DND-41 (cell line): ENCODE measurements around the gene SUCLG2.

ENCODE experiments used
- ATAC-seq: fragments of 200-7000 bp; cut with Tn5 transposase; 3 replicates; pipeline ENCODE4 v1.9.1; 2021; ENCODE audit warnings: low read depth; ENCODE audit not compliant: insufficient read depth
- DNase-seq: peaks from one replicate; pipeline ENCODE4 v3.0.0-alpha.2; 2020
- H2AFZ ChIP-seq: 2 replicates; pipeline ENCODE4 v1.6.0; 2012; ENCODE audit warnings: low read depth, low read length
- H3K27ac ChIP-seq: 2 replicates; pipeline ENCODE4 v1.5.1; 2012; ENCODE audit warnings: low read length, inconsistent platforms
- H3K27me3 ChIP-seq: fragments of 200-600 bp; sonication (generic); 2 replicates; pipeline ENCODE4 v1.6.0; 2012; ENCODE audit warnings: low read length, mild to moderate bottlenecking, inconsistent platforms; ENCODE audit not compliant: insufficient read depth, poor library complexity
- H3K36me3 ChIP-seq: 2 replicates; pipeline ENCODE4 v1.5.1; 2012; ENCODE audit warnings: low read length, inconsistent platforms; ENCODE audit not compliant: insufficient read depth
- H3K4me1 ChIP-seq: 2 replicates; pipeline ENCODE4 v1.5.1; 2012; ENCODE audit warnings: mild to moderate bottlenecking, low read length; ENCODE audit not compliant: insufficient read depth
- H3K4me2 ChIP-seq: 2 replicates; pipeline ENCODE4 v1.6.0; 2012; ENCODE audit warnings: mild to moderate bottlenecking, moderate library complexity, low read length, inconsistent platforms; ENCODE audit not compliant: insufficient read depth
- H3K4me3 ChIP-seq, 2 experiments: fragments of 200-600 bp in 1 of 2; shearing (Covaris generic) in 1 of 2; 2 replicates each; pipeline ENCODE4 v1.5.1; 2012 to 2016; ENCODE audit warnings: inconsistent platforms in 2 of 2, low read length in 2 of 2, mild to moderate bottlenecking in 2 of 2, low read depth in 1 of 2, moderate library complexity in 1 of 2
- H3K79me2 ChIP-seq: 2 replicates; pipeline ENCODE4 v1.6.0; 2012; ENCODE audit warnings: low read length, inconsistent platforms; ENCODE audit not compliant: insufficient read depth
- H3K9ac ChIP-seq: 2 replicates; pipeline ENCODE4 v1.6.0; 2012; ENCODE audit warnings: low read depth, mild to moderate bottlenecking, inconsistent platforms, low read length, moderate library complexity
- H3K9me3 ChIP-seq: 2 replicates; pipeline ENCODE4 v1.5.1; 2012; ENCODE audit warnings: low read length, moderate library complexity, mild to moderate bottlenecking, inconsistent platforms; ENCODE audit not compliant: insufficient read depth, severe bottlenecking
- H4K20me1 ChIP-seq: 2 replicates; pipeline ENCODE4 v1.6.0; 2012; ENCODE audit warnings: low read length; ENCODE audit not compliant: insufficient read depth
- CTCF ChIP-seq: IDR thresholded peaks from 2 replicates; pipeline ENCODE4 v1.5.1; 2012; ENCODE audit warnings: borderline replicate concordance, low read length, moderate library complexity, mild to moderate bottlenecking; ENCODE audit not compliant: poor library complexity, severe bottlenecking; ENCODE audit errors: extremely low read depth
- EZH2 ChIP-seq: IDR thresholded peaks from 3 replicates; pipeline ENCODE4 v1.6.1; 2012; ENCODE audit warnings: borderline replicate concordance, low read depth, mild to moderate bottlenecking, moderate library complexity, low read length, inconsistent platforms; ENCODE audit not compliant: severe bottlenecking

Gene SUCLG2

GRCh38 chr3:67529915-67530314, 124.5 kb downstream of the SUCLG2 start:
- Histone ChIP-seq H3K4me3 (no peak overlapping the region), H3K79me2 (no peaks in the 10 kb centered on the region), H3K36me3 (peaks cover 25% of the 10 kb centered on the region), H3K27ac (no peak overlapping the region), H3K27me3 (no peaks in the 10 kb centered on the region), H3K4me1 (no peaks in the 10 kb centered on the region), H3K9ac (no peak overlapping the region), H3K4me2 (no peak overlapping the region), H4K20me1 (no peaks in the 10 kb centered on the region), H3K9me3 (no peaks in the 10 kb centered on the region), H2AFZ (no peak overlapping the region)
- no peak for ATAC-seq
- no peak for TF ChIP-seq EZH2
- TF ChIP-seq CTCF: no peak
- DNase-seq: no peak

- Histone ChIP-seq H3K27ac (no peak overlapping the region), H3K4me3 (no peak overlapping the region), H3K4me2 (no peak overlapping the region), H3K36me3 (peaks cover 25% of the 10 kb centered on the region), H3K9ac (no peak overlapping the region), H3K9me3 (no peaks in the 10 kb centered on the region), H2AFZ (no peak overlapping the region), H3K4me1 (no peaks in the 10 kb centered on the region), H4K20me1 (no peaks in the 10 kb centered on the region), H3K27me3 (no peaks in the 10 kb centered on the region), H3K79me2 (no peaks in the 10 kb centered on the region)
- DNase-seq (no peak), ATAC-seq (no peak)
- TF ChIP-seq EZH2: no peak
These were observed 125.1 kb downstream of the SUCLG2 start for GRCh38 chr3:67529337-67529736.

- no peak for TF ChIP-seq CTCF
- Histone ChIP-seq H3K4me1 (no peaks in the 10 kb centered on the region), H3K27ac (no peak overlapping the region), H3K9ac (no peak overlapping the region), H3K79me2 (no peaks in the 10 kb centered on the region), H3K4me2 (no peak overlapping the region), H3K27me3 (no peaks in the 10 kb centered on the region), H4K20me1 (no peaks in the 10 kb centered on the region), H3K4me3 (no peak overlapping the region), H2AFZ (no peak overlapping the region), H3K36me3 (peaks cover 25% of the 10 kb centered on the region), H3K9me3 (no peaks in the 10 kb centered on the region)
- no peak for DNase-seq
- no peak for ATAC-seq
These were observed 128.2 kb downstream of the SUCLG2 start for GRCh38 chr3:67526246-67526645.

GRCh38 chr3:67524046-67524445, 130.4 kb downstream of the SUCLG2 start:
- Histone ChIP-seq H3K4me3 (no peak overlapping the region), H3K27ac (no peak overlapping the region), H3K4me2 (no peak overlapping the region), H3K27me3 (no peaks in the 10 kb centered on the region), H2AFZ (no peak overlapping the region), H3K9me3 (no peaks in the 10 kb centered on the region), H3K79me2 (no peaks in the 10 kb centered on the region), H3K4me1 (no peaks in the 10 kb centered on the region), H4K20me1 (no peaks in the 10 kb centered on the region), H3K36me3 (peaks cover 31% of the 10 kb centered on the region), H3K9ac (no peak overlapping the region)
- DNase-seq (no peak), ATAC-seq (no peak)
- no peak for TF ChIP-seq EZH2
- no peak for TF ChIP-seq CTCF
